Measurements from ENCODE around the gene SHISA4.

The SHISA4 gene

DNA sequence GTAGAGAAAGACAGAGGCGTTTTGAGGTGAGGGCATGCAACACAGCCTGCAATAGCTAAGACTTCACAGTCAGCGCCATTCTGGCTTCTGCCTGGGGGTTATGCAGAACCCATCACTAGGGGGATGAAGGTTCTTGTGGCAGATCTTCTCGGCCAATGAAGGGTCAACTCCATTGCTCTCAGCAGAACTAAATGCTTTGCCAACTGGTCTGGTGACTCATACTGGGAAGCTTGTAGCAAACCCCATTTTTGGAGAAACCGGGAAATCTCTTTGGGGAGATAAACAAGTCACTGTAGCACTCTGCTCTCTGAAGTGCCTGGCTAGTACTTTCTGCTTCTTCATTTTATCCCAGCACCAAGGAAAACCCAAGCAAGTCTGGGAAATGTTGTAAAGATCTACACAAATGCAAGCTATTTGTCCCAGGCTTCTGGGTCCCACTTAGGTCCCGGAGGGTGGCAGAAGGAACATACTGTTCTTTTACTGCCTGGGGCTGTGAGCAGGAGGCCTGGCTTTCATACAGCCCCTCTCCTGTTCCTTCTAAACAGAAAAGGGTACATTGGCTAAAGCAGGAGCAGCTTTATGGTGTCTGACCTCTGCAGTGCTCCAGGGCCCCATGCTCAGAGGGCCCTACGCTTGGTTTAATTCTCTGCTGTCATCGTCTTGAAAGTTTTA is 28.8 kb downstream of the SHISA4 start:
- no peaks in the 10 kb centered on the region for H3K27me3 ChIP-seq
- H3K36me3 ChIP-seq = peaks cover 24 to 60% (median 29%) of the 10 kb centered on the region in 3 donors
- H3K27ac ChIP-seq = peak overlapping the region; percentile 92 to 94
- peak overlapping the region; percentile 27 to 39 for H3K4me3 ChIP-seq
- TF ChIP-seq, protein P1, sequence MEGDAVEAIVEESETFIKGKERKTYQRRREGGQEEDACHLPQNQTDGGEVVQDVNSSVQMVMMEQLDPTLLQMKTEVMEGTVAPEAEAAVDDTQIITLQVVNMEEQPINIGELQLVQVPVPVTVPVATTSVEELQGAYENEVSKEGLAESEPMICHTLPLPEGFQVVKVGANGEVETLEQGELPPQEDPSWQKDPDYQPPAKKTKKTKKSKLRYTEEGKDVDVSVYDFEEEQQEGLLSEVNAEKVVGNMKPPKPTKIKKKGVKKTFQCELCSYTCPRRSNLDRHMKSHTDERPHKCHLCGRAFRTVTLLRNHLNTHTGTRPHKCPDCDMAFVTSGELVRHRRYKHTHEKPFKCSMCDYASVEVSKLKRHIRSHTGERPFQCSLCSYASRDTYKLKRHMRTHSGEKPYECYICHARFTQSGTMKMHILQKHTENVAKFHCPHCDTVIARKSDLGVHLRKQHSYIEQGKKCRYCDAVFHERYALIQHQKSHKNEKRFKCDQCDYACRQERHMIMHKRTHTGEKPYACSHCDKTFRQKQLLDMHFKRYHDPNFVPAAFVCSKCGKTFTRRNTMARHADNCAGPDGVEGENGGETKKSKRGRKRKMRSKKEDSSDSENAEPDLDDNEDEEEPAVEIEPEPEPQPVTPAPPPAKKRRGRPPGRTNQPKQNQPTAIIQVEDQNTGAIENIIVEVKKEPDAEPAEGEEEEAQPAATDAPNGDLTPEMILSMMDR (IDR thresholded peaks at IDR 0.05) = peak in 1 of 2 experiments; percentile 27
- DNase-seq = peak; percentile 68 to 86
- peaks cover 0 to 100% (median 84%) of the 10 kb centered on the region in 4 donors for H3K4me1 ChIP-seq
- H3K9me3 ChIP-seq = no peaks in the 10 kb centered on the region
- intact Hi-C loops (cut with DNase I; ENCODE audit: low total_unique reads) = no loop called here

DNA sequence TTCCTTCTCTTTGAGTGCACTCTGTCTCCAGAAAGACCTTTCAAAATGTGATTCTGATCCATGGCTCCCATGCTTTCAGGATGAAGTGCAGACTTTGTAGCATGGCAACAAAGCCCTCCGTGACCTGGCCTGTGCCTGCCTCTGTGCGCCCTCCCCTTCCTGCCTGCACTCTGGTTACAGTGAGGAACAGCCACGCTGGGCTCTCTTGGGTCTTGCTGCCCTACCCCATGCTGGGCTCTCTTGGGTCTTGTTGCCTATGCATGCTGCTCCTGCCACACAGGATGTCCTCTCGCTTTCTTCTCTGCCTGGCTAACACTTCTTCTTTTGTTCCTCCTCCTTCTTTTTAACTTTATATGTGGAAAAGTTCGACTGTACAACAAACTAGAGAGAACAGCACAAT is 29.6 kb downstream of the SHISA4 start:
- TF ChIP-seq, protein P1 (IDR thresholded peaks at IDR 0.05) = no peak
- peaks cover 0 to 100% (median 83%) of the 10 kb centered on the region in 4 donors for H3K4me1 ChIP-seq
- peak overlapping the region in 1 of 2 donors; percentile 16 for H3K4me3 ChIP-seq
- peaks cover 25 to 62% (median 33%) of the 10 kb centered on the region in 3 donors for H3K36me3 ChIP-seq
- intact Hi-C loops (cut with DNase I; ENCODE audit: low total_unique reads) = no loop called here
- DNase-seq = no peak
- H3K27ac ChIP-seq = peak overlapping the region; percentile 92 to 94
- no peaks in the 10 kb centered on the region for H3K27me3 ChIP-seq
- H3K9me3 ChIP-seq = no peaks in the 10 kb centered on the region

DNA sequence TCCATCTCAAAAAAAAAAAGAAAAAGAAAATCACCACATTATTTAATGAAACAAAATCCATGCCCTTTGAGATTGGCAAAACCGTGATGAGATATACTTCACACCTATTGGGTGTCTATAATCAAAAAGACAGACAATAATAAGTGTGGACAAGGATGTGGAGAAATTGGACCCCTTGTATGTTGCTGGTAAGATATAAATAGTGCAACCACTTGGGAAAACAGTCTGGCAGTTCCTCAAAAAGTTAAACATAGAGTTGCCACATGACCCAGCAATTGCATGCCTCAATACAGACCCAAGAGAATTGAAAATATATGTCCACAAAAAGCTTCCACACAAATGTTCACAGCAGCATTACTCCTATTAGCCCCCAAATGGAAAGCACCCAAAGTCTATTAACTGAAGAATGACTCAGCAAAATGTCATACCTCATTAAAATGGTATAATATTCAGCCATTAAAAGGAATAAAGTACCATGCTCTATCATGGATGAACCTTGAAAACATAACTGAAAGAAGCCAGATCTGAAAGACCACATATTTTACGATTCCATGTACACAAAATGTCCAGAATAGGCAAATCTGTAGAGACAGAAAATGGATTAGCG is 33.4 kb downstream of the SHISA4 start:
- Histone ChIP-seq H3K27me3 (no peaks in the 10 kb centered on the region), H3K4me1 (peaks cover 8 to 97% (median 64%) of the 10 kb centered on the region in 4 donors), H3K9me3 (no peaks in the 10 kb centered on the region), H3K36me3 (peaks cover 21 to 59% (median 41%) of the 10 kb centered on the region in 3 donors), H3K4me3 (no peak overlapping the region), H3K27ac (peak overlapping the region; percentile 92 to 94)
- TF ChIP-seq, protein P1 (IDR thresholded peaks at IDR 0.05) = no peak
- no peak for DNase-seq
- intact Hi-C loops (cut with DNase I; ENCODE audit: low total_unique reads) = no loop called here

DNA sequence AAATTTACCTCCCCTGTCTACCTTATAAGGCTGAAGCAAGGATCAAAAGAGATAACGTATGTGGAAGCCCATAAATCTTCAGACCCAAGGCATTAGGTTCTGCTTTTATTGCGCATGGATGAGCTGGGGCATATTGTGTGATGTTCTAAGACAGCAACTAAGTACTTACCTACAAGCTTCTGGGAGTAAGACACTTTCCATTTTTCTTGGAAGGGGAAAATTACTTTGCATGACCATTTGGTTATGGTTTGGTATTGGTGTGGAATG is 36.5 kb downstream of the SHISA4 start:
- H3K36me3 ChIP-seq = peaks cover 40 to 76% (median 66%) of the 10 kb centered on the region in 3 donors
- intact Hi-C loops (cut with DNase I; ENCODE audit: low total_unique reads) = no loop called here
- no peak for DNase-seq
- H3K4me1 ChIP-seq = peaks cover 8 to 97% (median 55%) of the 10 kb centered on the region in 4 donors
- TF ChIP-seq, protein P1 (IDR thresholded peaks at IDR 0.05) = no peak
- H3K9me3 ChIP-seq = no peaks in the 10 kb centered on the region
- no peaks in the 10 kb centered on the region for H3K27me3 ChIP-seq
- H3K27ac ChIP-seq = peak overlapping the region; percentile 62 to 95
- no peak overlapping the region for H3K4me3 ChIP-seq

DNA sequence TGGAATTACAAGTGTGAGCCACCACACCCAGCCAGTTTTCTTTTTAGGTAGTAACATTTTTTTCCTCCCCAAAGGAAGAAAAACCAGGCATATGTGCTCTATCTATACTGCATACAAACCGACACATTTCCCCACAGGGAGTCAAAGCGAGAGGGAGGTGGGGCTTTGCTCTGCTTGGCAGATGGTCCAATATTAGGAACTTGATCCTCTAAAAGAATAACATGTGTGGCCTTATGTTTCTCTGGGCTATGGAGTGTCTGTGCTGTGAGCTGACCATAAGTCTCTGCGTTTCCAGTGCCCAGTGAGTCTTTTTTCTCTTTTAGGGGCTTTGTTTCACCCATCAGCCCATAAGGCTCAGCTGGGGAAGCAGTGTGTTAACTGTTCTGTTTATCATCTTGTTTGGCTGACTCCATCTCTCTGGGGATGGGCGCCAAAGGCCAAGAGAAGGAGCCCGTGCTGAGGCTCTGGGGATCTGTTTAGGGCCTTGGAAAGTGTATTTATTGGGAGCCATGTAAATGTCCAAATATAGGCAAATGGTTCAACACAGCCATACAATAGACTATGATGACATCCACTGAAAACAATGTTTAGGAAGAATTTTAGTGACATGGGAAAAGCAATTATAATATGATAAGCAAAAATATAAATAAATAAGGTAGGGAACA is 37.4 kb downstream of the SHISA4 start:
- no peaks in the 10 kb centered on the region for H3K27me3 ChIP-seq
- intact Hi-C loops (cut with DNase I; ENCODE audit: low total_unique reads) = no loop called here
- peak overlapping the region in 1 of 2 donors; percentile 16 for H3K4me3 ChIP-seq
- peaks cover 8 to 97% (median 56%) of the 10 kb centered on the region in 4 donors for H3K4me1 ChIP-seq
- no peak for DNase-seq
- H3K9me3 ChIP-seq = no peaks in the 10 kb centered on the region
- peak overlapping the region; percentile 62 to 95 for H3K27ac ChIP-seq
- TF ChIP-seq, protein P1 (IDR thresholded peaks at IDR 0.05) = no peak
- H3K36me3 ChIP-seq = peaks cover 39 to 76% (median 66%) of the 10 kb centered on the region in 3 donors
